GM18508 (cell line): ENCODE results near the gene PRKCE.

Experiments
- ATAC-seq: cut with Tn5 transposase; IDR thresholded peaks from one replicate; pipeline ENCODE4 v1.9.1; 2021; ENCODE audit warnings: moderate number of reproducible peaks; ENCODE audit not compliant: insufficient read depth, unreplicated experiment

The PRKCE gene

DNA sequence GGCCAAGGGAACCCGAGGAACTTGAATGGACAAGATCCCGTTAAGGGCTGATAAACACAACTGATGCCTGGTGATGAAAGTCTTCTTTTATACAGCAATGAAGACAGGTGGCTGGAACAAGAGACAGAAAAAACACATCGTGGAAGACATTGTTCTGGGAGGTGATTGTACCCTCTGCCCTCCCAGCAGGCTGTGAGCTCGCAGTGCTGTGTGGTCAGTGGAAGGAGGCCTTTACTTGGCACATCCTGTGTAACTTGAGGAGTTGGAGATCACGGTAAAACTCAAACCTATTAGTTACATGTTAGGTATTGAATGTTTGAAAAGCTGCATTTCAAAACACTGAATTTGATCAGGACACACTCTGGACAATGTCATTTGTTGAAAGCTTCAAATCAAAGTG is 395.8 kb downstream of the PRKCE start:
- no peak for ATAC-seq

DNA sequence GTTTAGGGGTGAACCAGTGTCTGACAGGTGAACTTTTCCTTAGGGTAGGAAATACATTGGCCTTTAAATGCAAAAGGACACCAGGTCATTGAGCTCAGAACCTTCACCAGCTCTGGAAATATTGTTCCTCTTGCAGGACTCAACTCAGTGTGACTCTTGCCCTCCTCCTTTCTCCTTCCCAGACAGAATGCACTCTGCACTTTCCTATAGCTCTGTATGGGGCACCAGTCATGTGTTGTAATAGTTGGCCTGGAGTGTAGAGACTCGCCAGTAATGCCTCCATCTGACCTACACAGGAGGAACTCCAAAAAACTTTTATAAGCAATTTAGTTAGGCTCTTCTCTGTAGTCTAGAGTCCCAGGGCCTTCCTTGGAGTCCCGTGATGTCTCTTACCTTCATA is 397.2 kb downstream of the PRKCE start:
- no peak for ATAC-seq

DNA sequence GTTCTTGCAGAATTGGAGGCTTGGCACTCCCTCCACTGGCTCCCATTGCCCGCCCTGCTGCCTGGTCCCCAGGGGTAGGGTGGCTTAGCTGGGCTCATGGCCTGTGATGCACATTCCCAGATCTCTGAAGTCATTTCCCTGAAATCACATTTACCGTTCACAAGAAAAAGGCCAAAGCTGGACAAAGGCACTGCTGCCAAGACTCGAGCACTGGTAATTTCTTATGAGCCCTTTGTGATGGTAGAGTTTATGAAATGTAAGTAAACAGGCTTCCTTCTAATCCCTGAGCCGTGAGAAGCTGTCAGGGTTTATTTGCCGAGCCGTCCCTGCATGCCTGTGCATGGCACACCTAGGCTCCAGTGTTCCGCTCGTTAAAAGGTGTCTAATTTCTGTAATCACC is 398.6 kb downstream of the PRKCE start:
- no peak for ATAC-seq

DNA sequence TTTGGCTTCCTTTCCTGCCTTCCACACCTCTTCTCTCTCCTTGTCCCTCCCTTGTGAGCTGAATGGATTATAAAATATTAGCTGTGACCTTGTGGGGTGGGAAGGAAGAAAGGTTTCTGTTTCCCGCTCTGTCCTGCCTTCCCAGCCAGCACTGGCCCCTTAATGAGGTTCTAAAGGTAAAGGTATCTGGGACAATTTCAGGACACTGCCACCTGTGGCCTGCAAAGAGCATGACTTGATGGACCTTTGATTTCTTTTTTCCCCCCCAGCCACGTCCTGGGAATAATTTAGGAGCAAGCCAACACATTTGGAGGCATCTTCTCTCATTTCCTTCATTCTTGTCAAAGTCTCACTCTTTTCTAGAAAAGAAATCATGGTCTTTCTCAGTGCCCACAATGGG is 399.0 kb downstream of the PRKCE start:
- ATAC-seq = no peak

DNA sequence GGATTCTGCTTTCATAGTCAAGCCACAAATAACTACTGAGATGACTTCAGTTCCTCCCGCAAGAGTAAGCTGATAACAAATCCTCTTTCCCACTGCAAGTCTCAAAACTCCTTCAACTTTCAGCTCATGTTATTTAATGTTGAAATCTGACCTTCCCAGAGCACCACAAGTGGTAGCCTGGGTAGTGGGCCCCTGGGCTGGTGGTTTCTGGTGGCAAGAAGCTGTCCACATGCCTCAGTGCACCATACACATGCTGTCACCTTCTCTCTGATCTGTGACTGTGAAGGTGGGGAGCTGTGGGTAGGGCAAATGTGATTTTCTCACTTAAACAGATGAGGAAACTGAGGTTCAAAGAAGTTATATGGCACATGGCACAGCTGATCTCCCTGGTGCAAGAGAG is 399.6 kb downstream of the PRKCE start:
- no peak for ATAC-seq

DNA sequence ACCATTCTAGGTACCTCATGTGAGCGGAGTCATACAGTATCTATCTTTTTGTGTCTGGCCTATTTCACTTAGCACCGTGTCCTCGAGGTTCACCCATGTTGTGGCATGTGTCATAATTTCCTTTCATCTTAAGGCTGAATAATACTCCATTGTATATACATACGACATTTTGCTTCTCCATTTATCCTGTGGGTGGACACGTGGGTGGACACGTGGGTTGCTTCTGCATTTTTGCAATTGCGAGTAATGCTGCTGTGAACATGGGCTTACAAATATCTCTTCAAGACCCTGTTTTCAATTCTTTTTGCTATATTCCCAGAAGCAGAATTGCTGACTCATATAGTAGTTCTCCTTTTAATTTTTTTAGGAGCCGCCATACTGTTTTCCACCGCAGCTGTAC is 402.1 kb downstream of the PRKCE start:
- ATAC-seq = no peak

DNA sequence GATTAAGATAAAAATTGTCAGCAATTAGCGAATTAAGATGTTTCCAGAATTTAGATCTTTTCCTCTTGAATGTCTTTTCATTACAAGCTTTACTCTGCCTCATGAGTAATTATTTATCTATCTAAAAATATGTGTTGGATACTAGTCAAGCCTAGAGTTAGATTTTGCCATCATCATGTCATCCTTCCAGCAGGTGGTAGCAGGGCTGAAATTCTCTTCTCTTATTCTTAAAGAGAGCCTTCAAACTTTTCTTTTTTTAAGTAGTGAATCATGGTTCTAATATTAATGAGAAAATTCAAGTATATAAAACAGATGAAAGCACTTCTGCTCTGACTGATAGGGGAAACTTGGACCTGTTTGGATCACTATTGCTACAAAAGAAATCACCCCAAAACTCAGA is 405.1 kb downstream of the PRKCE start:
- no peak for ATAC-seq

DNA sequence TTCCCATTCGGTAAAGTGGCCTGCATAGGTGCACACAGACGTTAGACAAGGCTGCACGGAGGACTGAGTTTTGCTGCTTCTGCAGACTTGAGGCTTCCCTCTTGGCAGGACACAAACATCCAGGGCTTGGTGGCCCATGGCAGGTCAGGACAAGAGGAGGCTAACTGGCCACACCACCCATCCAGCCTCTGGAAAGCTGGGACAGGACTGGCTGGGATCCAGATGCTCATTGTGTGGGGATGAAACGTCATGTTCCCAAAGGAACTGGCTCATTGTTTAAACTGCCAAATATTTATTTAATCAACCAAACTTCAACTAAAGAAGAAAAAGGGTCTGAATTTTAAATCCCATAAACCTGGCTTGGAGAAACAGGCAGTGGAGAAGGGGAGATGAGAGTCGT is 406.7 kb downstream of the PRKCE start:
- no peak for ATAC-seq

DNA sequence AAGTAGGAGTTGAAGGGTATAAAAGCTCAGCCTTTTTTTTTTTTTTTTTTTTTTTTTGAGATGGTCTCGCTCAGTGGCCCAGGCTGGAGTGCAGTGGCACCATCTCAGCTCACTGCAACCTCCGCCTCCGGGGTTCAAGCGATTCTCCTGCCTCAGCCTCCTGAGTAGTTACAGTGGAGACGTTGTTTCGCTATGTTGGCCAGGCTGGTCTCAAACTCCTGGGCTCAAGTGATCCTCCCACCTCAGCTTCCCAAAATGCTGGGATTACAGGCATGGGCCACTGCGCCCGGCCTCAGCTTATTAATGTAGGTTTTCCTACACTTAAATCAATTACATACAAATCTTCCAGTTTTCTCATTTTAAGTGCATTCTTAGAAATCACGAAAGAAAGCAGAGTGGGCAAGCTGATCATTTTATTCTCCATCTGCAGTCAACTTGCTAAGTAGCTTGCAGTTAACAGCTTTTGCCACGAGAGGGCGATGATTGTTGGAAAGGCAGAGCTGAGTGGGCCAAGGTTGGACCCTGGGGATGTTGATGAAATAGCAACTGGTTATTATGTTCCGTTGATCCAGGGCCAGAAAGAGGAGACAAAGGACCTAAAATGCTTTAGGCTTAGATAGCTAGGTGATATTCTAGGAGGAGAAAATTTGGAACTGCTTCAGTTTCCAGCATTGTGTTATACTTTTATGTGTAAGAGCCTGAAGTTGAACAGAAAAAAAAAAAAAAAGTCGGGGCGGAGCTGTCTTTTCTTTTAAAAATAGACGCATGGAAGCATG is 411.4 kb downstream of the PRKCE start:
- ATAC-seq = no peak

DNA sequence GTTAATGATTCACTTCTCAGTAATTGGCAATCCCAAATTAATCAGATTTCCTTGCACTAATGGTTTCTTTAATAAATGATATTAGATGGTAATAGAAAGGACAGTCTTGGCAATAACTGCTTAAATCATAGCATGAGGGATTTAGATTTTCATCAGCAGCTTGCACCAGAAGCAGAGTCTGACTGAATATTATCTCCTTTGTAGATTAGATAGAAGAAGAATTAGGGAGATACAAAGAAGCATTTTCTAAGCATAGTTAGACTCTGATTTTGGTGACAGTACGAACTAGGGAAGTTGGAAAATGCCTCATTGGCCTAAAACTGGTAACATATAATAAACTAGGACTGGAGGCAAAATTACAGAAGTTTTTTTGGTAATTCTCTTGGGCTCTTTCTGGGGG is 412.9 kb downstream of the PRKCE start:
- ATAC-seq = no peak

DNA sequence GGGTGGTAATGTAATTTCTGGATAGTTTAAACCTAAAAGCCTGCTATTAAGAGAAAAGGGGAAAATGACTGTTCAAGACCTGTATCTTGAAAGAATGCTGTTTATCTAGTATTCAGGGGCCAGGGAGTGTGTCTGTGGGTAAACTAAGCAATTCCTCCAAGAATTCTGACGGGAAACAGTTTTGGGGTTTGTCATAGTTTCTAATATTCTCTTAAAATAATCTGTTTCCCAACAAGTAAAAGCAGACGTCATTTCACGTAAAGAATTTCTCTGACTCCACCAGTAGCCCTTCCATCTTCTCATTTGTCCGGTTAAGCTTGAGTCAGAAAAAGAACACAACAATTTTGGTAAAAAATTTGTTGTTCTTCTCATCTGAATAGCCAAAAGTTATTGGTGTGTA is 413.7 kb downstream of the PRKCE start:
- ATAC-seq = no peak

DNA sequence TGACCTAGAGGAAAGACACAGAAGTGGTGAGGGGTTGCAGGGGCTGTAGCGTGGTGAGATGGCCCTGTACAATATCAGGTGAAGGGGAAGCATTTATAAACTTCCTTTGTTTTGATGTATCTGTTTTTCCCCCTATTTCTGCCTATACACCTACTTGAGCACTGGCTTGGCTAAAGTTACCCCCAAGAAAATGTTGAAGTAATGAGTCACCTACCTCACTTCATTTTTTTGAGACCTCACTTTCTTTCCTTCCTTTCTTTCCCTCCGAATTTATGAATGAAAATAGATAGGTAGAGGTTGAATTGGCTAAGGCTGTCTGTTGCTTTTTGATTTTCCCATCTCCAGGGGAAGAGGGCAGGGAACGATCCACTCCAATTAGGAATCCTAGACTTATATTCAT is 414.6 kb downstream of the PRKCE start:
- ATAC-seq = no peak

DNA sequence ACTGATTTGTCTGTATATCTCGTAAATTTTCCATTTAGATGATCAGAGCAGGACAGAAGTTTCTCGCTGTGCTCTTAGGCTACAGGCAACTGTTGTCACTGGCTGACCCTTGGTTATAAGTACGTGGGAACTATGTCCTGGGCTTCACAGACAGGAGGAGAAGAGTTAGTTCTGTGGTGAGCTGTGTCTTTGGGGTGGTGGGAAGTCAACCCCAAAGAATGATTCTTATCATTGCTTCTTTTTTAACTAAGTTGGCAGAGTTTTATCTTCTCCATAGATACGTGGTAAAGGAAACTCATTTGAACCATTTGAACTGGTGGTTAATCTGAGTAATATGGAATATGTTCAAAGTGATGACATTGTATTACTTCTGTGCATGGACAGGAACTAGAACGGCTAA is 415.1 kb downstream of the PRKCE start:
- ATAC-seq = no peak

DNA sequence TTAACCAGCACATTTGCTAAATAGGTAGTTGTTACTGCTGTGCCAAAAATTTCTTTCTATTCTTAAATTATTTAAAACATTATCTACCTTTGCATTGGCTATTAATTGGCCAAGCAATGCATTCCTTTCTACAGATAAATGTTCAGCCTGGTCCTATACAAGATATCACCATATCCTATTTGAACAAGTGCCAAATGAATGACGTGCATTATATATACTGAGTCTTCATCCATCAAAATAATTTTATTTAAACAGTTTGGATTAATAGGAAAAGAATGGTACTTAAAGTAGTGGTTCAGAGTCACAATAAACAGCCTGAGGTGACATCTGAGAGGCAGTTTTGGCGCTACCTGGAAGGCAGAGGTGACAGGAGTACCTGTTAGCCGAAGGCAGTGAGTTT is 415.6 kb downstream of the PRKCE start:
- no peak for ATAC-seq

DNA sequence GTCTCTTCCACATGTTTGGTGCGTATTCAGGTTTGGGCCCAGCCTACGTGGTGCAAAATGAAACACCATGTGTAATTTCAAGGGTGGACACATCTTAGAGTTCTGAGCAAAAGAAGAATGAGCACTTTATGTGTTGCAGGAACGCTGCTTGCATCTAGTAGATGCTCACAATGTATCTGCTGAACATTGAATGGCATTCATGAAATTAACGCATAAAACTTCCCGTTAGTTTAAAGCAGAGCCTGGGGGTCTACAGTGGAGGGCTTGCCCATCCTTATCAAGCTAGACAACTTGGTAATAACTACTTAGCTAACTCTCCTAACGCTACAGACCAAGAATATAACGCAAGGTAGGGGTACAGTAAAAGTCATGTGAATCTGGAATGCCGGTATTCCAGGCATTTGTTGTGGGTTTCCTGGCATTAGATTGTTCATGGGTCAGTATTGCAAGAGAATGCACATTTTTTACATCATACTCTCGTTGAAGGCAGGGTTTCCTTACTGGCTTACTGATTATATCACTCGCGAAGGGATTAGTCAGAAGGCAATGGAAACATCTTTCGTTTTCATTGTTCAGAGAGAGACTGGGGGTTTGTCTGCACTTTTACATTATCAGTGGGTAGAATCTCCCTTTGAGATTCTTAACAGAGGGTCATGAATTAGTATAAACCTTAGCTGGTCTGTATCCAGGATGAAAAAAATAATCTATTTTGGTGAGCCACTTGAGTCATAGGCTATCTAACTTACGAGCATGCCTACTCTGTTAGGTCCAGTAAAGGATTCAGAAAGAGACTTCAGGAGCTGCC is 416.2 kb downstream of the PRKCE start:
- no peak for ATAC-seq

DNA sequence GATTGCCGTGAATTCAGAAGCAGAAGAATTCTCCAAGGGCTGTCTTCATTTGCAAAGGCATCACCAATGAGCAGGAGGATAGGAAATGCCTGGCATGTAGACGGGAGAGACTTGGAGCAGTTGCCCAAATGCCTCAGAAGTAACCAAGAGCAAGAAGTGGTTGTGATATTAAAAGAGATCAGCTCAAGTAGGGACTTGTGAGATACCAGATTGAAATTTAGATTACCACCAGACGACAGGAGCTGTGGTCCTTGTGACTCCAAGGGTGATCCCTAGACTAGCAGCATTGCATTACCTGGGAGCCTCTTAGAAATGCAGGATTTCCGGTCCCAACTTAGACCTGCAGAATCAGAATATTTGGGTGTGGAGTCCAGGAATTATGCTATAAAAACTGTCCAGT is 417.2 kb downstream of the PRKCE start:
- ATAC-seq = no peak

DNA sequence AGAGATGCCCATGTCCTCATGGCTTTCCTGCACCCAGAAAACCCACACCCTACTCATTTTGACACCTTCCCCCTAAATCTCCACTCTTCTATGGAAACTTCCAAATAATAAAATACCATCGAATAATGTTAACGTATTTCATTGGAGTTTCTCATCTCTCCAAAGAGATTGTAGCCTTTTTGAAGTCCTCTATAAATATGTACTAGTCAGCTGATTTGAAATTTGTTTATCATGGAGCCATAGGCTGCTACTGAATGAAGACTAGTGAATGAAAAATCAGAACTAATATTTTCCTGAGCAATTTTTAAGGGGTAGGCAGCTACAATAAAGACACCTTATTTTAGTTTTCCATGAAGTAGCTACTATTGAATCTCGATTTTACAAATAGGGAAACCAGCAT is 419.6 kb downstream of the PRKCE start:
- no peak for ATAC-seq

DNA sequence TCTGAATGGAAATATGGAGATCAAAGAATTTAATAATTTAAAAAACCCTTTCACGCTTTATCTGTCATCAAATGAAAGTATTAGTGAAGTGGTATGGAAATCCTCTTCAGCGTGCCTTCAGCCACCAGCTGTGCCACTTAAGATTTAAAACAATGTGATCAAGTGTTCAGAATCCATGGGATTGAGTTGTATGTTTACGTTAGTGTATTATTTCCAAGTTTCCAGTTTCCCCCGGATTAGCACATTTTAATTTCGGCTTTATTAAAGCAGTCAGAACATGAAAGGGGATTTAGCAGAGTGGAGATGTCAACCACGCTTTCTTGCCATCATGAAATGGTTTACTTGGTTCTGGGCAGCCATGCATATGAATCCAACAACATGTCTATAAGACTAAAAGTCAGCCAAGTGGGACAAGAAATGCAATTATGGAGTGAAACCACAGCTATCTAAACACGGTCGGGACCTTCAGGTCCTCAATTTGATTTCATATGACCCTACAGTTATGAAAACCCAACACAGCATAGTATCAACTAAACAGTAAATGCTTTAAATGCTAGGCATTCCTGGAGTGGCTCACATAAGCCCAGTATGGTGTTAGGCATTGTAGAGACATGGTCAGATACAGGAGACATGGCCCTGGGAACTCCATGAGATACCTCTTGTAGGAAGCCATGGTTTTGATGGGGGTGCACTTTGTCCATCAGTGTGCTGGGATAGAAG is 420.8 kb downstream of the PRKCE start:
- ATAC-seq = no peak

DNA sequence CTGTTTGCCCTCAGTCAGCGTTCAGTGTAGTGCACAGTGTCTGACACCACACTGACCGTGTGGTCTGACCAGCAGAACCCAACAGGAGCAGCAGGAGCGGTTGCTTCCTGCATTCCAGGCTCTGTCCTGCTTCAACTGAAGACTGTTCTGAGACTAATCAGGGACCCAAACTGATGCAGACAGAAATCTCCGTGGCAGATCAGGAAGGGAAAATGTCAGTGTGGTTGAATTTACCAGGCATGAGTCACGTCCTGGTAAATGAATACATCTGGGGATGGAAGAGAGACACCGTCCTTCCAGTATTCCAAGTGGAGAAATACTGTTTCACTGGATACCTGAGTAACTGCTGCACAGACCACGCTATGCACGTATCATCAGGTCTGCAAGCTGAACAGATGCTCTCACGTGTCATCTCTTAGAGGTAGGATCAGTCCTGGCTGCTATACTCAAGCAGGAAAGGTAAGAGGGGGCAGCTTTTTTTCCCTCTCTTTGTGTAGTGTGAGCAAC is 422.1 kb downstream of the PRKCE start:
- ATAC-seq = no peak

DNA sequence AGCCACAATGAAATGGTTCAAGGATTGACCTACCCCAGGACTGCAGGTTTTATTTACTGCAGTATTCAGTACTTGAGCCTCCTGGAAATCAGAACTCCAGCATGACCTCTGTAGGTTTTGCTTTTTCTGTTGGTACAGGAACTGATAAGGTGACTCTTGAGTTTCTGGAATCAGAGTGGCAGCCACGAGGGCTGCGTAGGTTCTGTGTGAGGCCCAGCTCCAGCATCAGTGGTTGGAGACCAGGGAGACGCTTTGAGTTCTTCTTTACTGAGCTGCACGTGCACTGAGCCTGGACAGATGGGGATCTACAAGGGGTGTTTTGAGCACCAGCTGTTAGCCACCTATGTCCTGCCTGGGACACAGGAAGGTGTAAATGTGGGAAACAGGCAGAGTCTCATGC is 423.0 kb downstream of the PRKCE start:
- ATAC-seq = no peak

DNA sequence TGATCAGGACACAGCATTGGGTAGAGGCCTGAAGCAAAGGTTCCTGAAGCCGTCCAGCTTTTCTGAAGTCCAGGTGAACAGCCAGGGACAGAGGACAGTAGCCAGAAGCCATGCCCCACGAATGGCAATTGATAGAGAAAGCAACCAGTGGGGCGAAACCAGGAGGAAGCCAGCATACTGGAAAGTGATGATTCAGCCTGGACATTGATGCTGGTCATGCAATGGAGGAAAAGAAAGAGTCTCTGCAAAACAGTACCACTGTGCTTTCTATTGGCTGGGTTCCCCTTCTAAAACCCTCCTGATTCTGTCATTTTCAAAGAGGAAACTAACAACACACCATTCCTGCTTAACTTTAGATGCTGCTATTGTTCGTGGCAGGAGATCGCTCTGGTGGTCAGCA is 424.4 kb downstream of the PRKCE start:
- ATAC-seq = no peak
